ENCODE measurements around the gene ZNF234.
A peak's percentile ranks its signal among the peaks of the same experiment; 100 is the strongest.
"Not testable (repeated sequence)": the region's sequence is repeated elsewhere in the genome, so short reads cannot be mapped to it uniquely, and the experiment has no call there.

ZNF234 gene

DNA sequence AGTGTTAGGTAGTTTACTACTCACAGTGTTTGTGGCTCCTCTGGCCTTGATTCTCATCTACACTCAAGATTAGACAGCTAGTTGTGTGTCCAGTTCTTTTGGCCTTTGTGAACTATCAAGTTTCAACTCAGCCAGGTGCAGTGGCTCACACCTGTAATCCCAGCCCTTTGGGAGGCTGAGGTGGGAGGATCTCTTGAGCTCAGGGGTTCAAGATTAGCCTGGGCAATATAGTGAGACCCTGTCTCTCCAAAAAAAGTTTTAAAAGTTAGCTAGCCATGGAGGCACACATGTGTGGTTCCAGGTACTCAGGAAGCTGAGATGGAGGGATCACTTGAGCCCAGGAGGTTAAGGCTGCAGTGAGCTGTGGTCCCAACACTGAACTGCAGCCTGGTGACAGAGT lies 39.6 kb downstream of the ZNF234 start:
- DNase-seq (ENCODE audit: low read depth in 2 of 2), result no peak

GRCh38 chr19:44182145-44182544 lies 40.8 kb downstream of the ZNF234 start:
- DNase-seq (ENCODE audit: low read depth in 2 of 2), result no peak

- no peak for DNase-seq (ENCODE audit: low read depth in 2 of 2)
Measured at GRCh38 chr19:44190020-44190419, 48.7 kb downstream of the ZNF234 start.

DNA sequence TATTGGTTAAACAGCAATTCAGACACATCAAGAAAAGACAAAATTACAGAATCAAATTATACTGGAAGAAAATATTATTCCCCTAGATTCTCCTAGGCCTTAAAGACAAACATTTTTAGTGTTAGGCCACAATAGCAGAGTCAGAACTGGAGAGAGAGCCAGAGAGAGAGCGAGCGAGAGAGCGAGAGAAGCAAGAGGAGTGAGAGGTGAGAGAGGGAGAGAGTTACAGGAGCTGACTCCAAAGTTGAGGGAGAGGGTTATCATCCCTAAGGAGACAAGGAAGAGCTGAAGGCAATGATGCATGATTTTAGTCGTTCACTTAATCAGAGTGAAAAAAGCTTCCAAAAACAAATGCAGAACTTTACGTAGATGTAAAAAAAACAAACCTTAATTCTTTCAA lies 50.8 kb downstream of the ZNF234 start:
- no peak for DNase-seq (ENCODE audit: low read depth in 2 of 2)

GRCh38 chr19:44196772-44197171 lies 55.4 kb downstream of the ZNF234 start:
- DNase-seq (ENCODE audit: low read depth in 2 of 2), result no peak

GRCh38 chr19:44202470-44202869 lies 61.1 kb downstream of the ZNF234 start:
- no peak for DNase-seq (ENCODE audit: low read depth in 2 of 2)

DNA sequence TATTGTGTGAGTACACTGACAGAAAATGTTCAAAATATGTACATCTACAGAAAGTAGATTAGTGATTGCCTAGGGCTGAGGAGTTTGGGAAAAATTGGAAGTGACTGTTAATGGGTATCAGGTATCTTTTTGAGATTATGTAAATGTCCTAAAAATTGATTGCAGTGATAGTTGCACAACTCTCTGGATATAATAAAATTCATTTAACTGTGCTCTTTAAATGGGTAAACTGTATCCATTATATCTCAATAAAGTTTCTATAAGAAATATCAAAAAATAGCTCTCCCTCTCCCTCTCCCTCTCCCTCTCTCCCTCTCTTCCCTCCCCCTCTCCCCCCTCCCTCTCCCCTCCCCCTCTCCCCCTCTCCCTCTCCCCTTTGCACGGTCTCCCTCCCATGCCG lies 61.6 kb downstream of the ZNF234 start:
- no peak for DNase-seq (ENCODE audit: low read depth in 2 of 2)

GRCh38 chr19:44203877-44204276 lies 62.5 kb downstream of the ZNF234 start:
- DNase-seq (ENCODE audit: low read depth in 2 of 2), result not testable (repeated sequence)

- no peak for DNase-seq (ENCODE audit: low read depth in 2 of 2)
Measured at GRCh38 chr19:44204772-44205171, 63.4 kb downstream of the ZNF234 start.

- DNase-seq (ENCODE audit: low read depth in 2 of 2), result peak; percentile 72 to 74
Measured at GRCh38 chr19:44207126-44207803, 65.9 kb downstream of the ZNF234 start.
